ENCODE measurements around the gene KLHDC4. TPM values are rescaled to one million over a fixed set of nuclear protein-coding genes. Genes with fewer than 3 reads are reported as not detected.

Gene KLHDC4
- total RNA-seq, 2 experiments from 2014 or later: 83.3 to 84.3 TPM

Other genes starting within 250 kb of the KLHDC4 start
- not detected for gene JPH3, start 163.5 kb downstream of the KLHDC4 start, total RNA-seq
- 100 to 1,000 TPM; 437 to 441 TPM for gene SLC7A5, start 103.5 kb upstream of the KLHDC4 start, total RNA-seq
- gene CA5A, start 170.5 kb upstream of the KLHDC4 start, total RNA-seq: not detected
- 10 to 100 TPM; 26.8 to 31.0 TPM for gene BANP, start 185.4 kb upstream of the KLHDC4 start, total RNA-seq